Type B pancreatic cell (in vitro differentiated cells): Measurements from ENCODE around the gene ASCC3. TPM values are rescaled to one million over a fixed set of nuclear protein-coding genes. Genes with fewer than 3 reads are reported as not detected.

Experiments used
- DNase-seq: peaks from one replicate; pipeline ENCODE4 v3.0.0; 2021; ENCODE audit warnings: mixed read lengths; ENCODE audit not compliant: unreplicated experiment; ENCODE audit errors: extremely low spot score
- H3K27ac Mint-ChIP-seq: 2 replicates; pipeline ENCODE4 v1.8.0; 2021; ENCODE audit warnings: mild to moderate bottlenecking, mixed read lengths
- H3K27me3 Mint-ChIP-seq: 2 replicates; pipeline ENCODE4 v1.8.0; 2021; ENCODE audit warnings: mixed read lengths
- H3K36me3 Mint-ChIP-seq: 2 replicates; pipeline ENCODE4 v1.8.0; 2021; ENCODE audit warnings: mixed read lengths
- H3K4me1 Mint-ChIP-seq: one replicate; pipeline ENCODE4 v1.8.0; 2021; ENCODE audit warnings: mixed read lengths; ENCODE audit not compliant: unreplicated experiment
- H3K4me3 Mint-ChIP-seq: 2 replicates; pipeline ENCODE4 v1.8.0; 2021; ENCODE audit warnings: mild to moderate bottlenecking, mixed read lengths
- H3K9me3 Mint-ChIP-seq: 2 replicates; pipeline ENCODE4 v1.8.0; 2021; ENCODE audit warnings: mixed read lengths
- total RNA-seq: library from RNA; stranded (reverse); gene quantifications from 2 replicates; pipeline ENCODE4 v1.2.1, GENCODE V29; 2021; ENCODE audit warnings: low replicate concordance
- TF ChIP-seq, protein P1 (sequence below): fragments of 200-600 bp; sonication (generic); conservative IDR thresholded peaks from 2 replicates; pipeline ENCODE4 v1.5.0; 2021; ENCODE audit warnings: antibody characterized with exemption, mild to moderate bottlenecking

Gene ASCC3
- total RNA-seq, 1 donor from 2014 or later = 51.2 TPM

DNA sequence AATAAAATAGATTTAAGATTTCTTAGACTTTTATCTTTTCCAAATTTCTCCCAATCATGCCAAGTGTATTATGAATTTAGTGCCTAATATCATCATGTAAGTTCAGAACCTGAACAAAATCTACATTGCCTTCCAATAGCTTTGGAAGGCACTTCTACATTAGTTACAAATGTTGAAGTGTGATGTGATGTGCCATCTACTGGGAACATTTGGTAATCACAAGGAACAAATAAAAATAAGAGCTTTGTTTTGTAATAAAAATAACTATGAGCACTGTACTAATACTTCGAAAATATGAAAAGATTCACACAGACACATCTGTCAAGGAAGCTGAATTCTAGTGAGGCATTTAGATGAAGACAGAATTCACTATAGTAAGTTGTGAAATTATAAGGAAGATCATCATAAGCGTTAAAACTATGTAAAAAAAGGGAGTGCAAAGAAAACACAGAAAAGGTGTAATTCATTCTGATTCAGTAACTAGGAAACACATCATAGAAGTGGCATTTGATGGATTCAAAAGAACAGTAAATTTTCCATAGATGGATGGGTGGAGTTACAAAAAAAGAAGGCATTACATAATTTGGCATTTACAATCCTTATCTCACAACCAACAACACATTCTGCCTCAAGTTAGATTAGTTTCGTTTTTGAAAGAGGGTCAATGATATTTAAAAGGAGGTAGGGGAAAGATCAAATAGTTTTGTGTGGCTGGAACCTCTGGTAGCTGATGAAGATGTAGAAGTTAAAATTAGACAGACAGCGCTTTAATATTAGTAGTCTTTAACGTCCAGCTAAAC, 161.0 kb downstream of the ASCC3 start:
- Mint-ChIP-seq H3K27me3 (no peaks in the 10 kb centered on the region), H3K36me3 (peaks cover 15% of the 10 kb centered on the region), H3K9me3 (no peaks in the 10 kb centered on the region), H3K27ac (no peak overlapping the region), H3K4me1 (no peaks in the 10 kb centered on the region), H3K4me3 (no peak overlapping the region)
- no peak for DNase-seq
- TF ChIP-seq, protein P1, sequence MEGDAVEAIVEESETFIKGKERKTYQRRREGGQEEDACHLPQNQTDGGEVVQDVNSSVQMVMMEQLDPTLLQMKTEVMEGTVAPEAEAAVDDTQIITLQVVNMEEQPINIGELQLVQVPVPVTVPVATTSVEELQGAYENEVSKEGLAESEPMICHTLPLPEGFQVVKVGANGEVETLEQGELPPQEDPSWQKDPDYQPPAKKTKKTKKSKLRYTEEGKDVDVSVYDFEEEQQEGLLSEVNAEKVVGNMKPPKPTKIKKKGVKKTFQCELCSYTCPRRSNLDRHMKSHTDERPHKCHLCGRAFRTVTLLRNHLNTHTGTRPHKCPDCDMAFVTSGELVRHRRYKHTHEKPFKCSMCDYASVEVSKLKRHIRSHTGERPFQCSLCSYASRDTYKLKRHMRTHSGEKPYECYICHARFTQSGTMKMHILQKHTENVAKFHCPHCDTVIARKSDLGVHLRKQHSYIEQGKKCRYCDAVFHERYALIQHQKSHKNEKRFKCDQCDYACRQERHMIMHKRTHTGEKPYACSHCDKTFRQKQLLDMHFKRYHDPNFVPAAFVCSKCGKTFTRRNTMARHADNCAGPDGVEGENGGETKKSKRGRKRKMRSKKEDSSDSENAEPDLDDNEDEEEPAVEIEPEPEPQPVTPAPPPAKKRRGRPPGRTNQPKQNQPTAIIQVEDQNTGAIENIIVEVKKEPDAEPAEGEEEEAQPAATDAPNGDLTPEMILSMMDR = peak; percentile 71

GRCh38 chr6:100712997-100713396, 168.1 kb downstream of the ASCC3 start:
- Mint-ChIP-seq H3K27ac (no peak overlapping the region), H3K9me3 (no peaks in the 10 kb centered on the region), H3K4me3 (no peak overlapping the region), H3K27me3 (no peaks in the 10 kb centered on the region), H3K4me1 (no peaks in the 10 kb centered on the region), H3K36me3 (peaks cover 5% of the 10 kb centered on the region)
- TF ChIP-seq, protein P1 = no peak
- no peak for DNase-seq

- Mint-ChIP-seq H3K4me3 (no peak overlapping the region), H3K4me1 (peaks cover 4% of the 10 kb centered on the region), H3K36me3 (peaks cover 11% of the 10 kb centered on the region), H3K27ac (no peak overlapping the region), H3K27me3 (no peaks in the 10 kb centered on the region), H3K9me3 (peaks cover 8% of the 10 kb centered on the region)
- no peak for DNase-seq
- TF ChIP-seq, protein P1 = no peak
These were observed 174.6 kb downstream of the ASCC3 start for GRCh38 chr6:100706491-100706890.

GRCh38 chr6:100704961-100705360, 176.2 kb downstream of the ASCC3 start:
- TF ChIP-seq, protein P1 = no peak

DNA sequence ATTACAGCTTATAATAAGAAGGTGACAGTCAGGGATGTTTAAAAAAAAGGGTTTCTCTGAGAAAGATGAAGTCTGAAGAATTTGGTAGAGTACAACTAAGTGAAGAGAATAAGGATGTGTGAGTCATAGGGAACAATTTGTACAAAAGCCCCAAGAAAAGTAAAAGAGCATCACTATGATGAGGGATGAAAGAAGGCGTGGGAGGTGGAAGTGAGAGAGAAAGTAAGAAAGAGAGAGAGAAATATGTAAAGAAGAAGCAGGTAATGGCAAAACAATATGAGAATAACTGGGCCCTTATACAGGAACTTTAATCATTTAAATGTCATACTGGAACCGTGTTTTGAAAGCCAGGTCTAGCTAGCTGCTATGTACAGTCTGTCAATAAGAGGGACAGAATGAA, 179.4 kb downstream of the ASCC3 start:
- no peak overlapping the region for H3K27ac Mint-ChIP-seq
- H3K4me3 Mint-ChIP-seq = no peak overlapping the region
- H3K9me3 Mint-ChIP-seq = peaks cover 20% of the 10 kb centered on the region
- TF ChIP-seq, protein P1 = no peak
- DNase-seq = no peak
- H3K36me3 Mint-ChIP-seq = peaks cover 22% of the 10 kb centered on the region
- no peaks in the 10 kb centered on the region for H3K27me3 Mint-ChIP-seq
- peaks cover 4% of the 10 kb centered on the region for H3K4me1 Mint-ChIP-seq

More at GRCh38 chr6:100704961-100705360, 176.2 kb downstream of the ASCC3 start:
- Mint-ChIP-seq H3K36me3 (peaks cover 15% of the 10 kb centered on the region), H3K4me1 (peaks cover 4% of the 10 kb centered on the region), H3K9me3 (peaks cover 12% of the 10 kb centered on the region), H3K4me3 (no peak overlapping the region), H3K27me3 (no peaks in the 10 kb centered on the region), H3K27ac (no peak overlapping the region)
- DNase-seq = no peak
